NCI-H1930 (cell line): ENCODE measurements around the gene CHN1.

Experiments
- DNase-seq, 2 experiments: peaks; one replicate each; lab custom pipeline; 2025; lab: John Stamatoyannopoulos, UW

Gene CHN1

DNA sequence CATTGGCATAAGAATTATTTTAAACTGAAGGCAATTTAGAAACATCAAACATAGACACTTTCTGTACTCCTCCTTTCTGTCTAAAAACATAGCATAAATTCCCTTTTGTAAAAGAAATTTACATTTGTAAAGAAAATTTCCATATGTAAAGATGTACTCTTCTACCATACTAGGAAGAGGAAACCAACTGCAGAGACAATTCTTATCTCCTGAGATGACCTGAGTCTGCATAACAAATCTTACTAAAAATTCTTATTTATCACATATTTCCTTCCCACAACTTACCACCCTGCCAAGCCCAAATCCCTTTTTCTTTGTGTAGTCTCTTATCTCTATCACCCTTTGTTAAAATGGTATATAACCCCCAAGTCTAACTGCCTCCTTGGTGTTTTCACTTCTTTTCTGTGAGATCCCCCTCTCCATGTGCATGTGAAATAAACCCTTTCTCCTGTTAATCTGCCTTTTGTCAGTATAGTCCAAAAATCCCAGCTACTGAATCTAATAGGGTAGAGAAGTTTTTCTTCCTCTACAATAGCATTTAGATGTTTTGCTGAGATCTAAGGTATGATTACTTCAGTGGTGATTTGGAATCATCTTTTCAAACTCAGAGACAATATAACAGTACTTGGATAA lies 81.0 kb downstream of the CHN1 start:
- no peak for DNase-seq

- no peak for DNase-seq
Measured at GRCh38 chr2:174919947-174920595, 85.1 kb downstream of the CHN1 start.

DNA sequence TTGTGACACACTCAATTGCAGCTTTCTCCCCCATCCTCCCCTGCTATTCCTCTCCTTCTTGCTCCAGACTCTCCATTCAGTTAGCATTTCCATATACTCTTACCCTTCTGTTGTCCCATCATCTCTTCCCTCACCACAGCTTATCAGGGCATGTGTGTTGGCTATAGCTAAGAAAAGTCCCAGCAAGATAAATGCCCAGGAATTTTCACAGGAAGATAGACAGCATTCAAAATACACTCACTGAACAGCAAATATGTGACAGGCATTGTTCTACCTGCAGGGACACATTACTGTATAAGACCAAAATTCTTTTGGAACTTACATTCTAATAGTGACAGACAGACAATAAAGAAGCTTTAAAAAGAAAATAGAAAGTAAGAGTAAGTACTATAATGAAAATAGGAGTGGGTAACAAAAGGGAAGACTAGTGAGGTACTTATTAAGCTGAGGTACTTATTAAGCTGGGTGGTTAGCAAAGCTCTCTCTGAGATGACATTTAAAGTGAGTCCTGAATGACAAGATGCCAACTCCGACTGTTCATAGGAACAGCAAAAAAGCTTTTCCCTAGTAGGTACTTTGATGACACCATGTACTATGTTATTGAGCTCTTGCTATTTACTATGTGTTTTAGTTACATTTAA lies 86.2 kb downstream of the CHN1 start:
- no peak for DNase-seq

DNA sequence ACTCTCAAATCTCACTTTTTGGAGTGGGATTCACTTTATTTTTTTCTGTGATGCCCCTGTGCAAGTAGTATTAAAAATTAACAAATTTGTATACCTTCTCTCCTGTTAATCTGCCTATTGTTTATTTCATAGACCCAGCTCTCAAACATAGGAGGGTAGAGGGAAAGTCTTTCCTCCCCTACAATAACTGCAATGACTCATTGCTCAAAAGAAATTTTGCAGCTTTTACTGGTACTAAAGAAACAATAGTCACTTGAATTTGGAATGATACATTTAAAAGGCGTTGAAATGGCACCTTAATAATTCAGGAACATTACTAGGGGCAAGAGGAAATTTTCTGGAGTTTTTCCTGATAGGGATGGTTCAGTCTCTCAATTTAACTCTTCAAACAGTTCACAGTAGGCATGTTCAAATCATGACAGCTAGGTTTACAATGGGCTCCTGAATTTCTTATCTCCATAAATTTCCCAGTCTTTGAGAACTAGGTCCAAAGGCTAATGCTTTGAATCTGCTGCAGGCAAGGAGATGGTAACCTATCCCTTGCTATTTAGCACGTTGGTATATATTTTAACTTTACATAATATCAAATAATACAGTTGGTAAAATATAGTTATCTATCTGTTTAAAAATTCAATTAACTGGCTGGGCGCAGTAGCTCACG lies 88.8 kb downstream of the CHN1 start:
- DNase-seq, result no peak

- no peak for DNase-seq
Measured at GRCh38 chr2:174914853-174915760, 90.1 kb downstream of the CHN1 start.

- DNase-seq, result no peak
Measured at GRCh38 chr2:174908284-174908683, 96.9 kb downstream of the CHN1 start.

GRCh38 chr2:174903264-174903556 lies 102.0 kb downstream of the CHN1 start:
- DNase-seq, result peak in 1 of 2 experiments; percentile 18

GRCh38 chr2:174902506-174903263 lies 102.5 kb downstream of the CHN1 start:
- DNase-seq, result peak in 1 of 2 experiments; percentile 25

DNA sequence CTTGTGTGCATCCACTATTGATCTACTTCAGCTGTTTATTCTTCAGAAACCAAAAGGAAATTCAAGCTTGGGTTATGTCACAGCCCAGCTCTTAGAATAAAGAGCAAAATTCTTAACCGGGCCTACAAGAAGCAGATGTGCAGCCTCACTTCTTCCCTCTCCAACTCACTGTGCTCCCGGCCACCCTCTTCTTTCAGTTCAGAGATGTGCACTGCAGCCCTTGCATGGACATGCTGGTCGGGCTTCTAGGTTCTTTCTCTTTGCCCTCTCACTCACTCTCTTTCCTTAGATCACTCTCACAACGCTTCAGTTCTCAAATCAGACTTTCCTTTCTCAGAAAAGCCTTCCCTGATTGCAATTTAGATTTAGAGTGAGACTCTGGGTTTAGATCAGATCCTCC lies 104.1 kb downstream of the CHN1 start:
- no peak for DNase-seq

DNA sequence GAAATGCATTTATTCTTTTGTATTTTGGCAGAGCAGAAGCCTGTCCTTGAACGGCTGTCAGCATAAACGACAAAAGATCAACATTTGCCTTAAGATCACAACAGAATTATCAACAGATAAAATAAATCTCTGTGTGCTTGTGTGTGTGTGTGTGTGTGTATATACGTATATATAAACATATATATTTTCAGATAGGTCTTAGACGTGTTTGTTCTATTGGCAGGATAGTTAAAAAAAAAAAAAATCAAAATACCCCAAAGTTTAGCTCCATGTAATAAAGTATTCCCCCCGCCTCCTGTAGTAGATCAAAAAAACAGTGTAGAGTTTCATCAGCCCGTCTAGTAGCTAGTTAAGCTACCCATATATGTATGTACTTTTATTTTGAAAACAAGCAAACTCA lies 107.9 kb downstream of the CHN1 start:
- DNase-seq, result no peak

GRCh38 chr2:174893018-174893417 lies 112.2 kb downstream of the CHN1 start:
- no peak for DNase-seq

- no peak for DNase-seq
Measured at GRCh38 chr2:174892546-174892945, 112.6 kb downstream of the CHN1 start.

DNA sequence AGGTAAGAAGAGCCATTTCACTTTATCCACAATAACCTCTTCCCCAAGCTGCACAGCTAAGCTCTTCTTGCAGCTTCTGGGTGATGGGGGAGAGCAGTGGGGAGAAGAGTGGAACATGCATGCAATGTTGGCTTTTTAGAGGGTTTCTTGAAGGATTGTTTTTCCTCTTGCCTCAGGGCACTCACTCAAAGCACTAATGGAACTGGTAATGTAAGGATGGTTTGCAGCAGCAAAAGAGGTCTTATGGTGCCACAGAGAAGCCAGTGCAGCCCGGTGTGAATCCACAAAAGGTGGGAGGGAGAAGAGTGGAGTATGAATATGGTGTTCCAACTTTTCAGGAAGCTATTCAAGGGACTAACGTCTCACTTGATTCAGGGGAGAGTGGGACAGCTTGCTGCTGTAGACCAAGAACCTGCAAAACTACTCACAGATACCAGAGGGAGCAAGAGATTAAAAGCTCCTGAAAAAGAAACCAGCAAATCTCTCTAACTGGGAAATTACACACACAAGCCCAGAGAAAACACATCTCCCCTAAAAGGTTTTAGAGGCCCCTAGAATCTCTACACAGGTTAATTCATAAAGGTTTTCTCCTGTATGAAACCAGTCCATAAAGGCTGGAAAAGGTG lies 116.4 kb downstream of the CHN1 start:
- no peak for DNase-seq

GRCh38 chr2:174888146-174888545 lies 117.0 kb downstream of the CHN1 start:
- DNase-seq, result no peak

DNA sequence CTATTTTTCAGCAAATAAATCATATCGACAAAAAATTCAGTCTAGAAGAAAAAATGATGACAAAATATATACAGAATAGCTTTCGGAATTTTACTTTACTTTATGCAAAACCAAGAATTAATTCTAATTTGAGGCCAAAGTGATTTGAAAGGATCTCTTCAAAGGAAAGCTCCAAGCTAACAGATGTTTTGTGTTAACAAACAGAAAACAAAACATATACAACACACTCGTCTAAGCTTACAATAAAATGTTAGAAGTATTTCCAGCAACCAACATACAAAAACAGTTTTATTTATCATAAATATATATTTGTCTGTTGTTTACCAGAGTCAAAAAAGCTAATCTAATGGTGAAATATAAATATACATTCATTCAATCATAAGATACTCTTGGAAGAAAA lies 122.8 kb downstream of the CHN1 start:
- DNase-seq, result no peak

DNA sequence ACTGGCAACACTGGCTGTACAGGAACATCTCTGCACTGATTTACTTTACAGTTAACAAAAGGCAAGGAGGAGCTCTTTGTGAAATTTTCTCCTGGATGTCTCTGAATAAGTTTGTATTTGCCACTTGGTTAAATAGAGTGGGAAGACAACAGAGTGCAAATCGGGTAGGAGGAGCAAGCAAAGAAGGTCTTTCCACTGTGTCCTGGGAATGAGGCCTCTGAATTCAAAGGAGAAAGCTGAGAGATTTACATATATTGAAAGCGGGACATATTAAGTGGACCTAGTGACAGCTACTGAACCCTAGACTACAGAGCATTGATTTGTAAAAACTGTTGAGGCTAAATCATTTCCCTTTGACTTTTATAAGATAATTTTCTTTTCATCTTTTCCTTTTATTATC lies 123.5 kb downstream of the CHN1 start:
- DNase-seq, result no peak

- no peak for DNase-seq
Measured at GRCh38 chr2:174878537-174879147, 126.5 kb downstream of the CHN1 start.

DNA sequence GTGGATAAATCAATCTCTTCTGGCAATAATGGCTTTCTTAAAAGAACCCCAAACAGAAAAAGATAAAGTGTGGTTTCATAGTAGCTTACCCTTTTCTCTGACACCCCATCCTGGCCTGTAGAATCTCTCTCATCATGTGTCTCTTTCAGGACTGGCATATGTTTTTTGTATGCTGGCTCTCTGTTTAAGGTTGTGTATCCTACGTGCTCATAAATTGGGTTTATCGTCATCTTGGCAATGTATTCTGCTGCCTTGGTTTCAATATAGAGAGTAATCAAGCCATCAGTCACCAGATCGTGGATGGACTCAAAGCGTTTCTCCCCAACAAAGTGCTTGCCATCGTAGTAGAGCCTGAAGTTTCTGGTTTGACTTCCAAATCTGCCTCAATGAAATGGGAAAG lies 127.4 kb downstream of the CHN1 start:
- no peak for DNase-seq

DNA sequence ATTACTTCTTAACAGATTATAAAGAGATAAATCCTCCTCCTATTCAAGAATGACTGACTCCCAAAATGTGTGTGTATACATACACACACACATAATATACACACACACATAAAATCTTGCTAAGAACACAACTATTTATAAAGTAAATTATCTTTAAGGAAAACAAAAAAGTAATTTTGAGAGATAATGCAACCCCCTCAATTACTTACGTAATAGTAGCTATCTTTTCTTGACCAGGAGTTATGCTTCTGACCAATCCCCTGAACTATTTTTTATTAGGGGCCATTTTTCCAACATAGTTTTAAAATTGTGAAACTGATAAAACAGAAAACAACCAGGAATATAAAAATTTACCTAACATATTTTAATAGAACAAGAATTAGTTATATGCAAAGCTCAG lies 127.9 kb downstream of the CHN1 start:
- no peak for DNase-seq

- DNase-seq, result no peak
Measured at GRCh38 chr2:174874085-174874484, 131.1 kb downstream of the CHN1 start.

DNA sequence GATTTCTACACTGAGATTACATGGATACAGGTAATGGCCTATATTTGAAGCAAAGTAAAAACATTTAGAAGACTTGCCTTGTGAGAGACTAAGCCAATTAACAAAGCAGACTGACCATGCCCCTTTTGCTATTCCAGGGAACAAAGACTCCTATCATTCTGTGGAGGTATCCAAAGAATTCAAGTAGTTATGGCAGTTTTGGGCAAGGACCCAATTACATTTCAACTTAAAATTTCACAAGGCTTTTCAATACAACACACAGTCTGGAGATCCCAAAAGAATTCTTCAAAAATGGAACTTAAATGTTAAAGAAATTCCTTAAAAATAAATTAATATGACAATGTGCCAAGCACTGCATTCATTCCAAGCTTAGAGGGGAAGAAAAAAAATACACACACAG lies 131.7 kb downstream of the CHN1 start:
- no peak for DNase-seq
